ENCODE data around the gene OPHN1. TPM values are rescaled to one million over a fixed set of nuclear protein-coding genes. Genes with fewer than 3 reads are reported as not detected.
A peak's percentile ranks its signal among the peaks of the same experiment; 100 is the strongest.

Gene OPHN1
- total RNA-seq, 1 donor from 2014 or later = 10.9 TPM

- H3K4me3 Mint-ChIP-seq (ENCODE audit: unreplicated experiment) = no peak overlapping the region
- H3K4me1 Mint-ChIP-seq (ENCODE audit: unreplicated experiment) = no peaks in the 10 kb centered on the region
- no peak for DNase-seq (ENCODE audit: extremely low spot score, unreplicated experiment)
- no peak overlapping the region for H3K27ac Mint-ChIP-seq (ENCODE audit: unreplicated experiment)
- peaks cover 1% of the 10 kb centered on the region for H3K36me3 Mint-ChIP-seq (ENCODE audit: unreplicated experiment)
- no peaks in the 10 kb centered on the region for H3K27me3 Mint-ChIP-seq (ENCODE audit: unreplicated experiment)
- no peak for TF ChIP-seq CTCF (IDR thresholded peaks at IDR 0.05)
- peaks cover 10% of the 10 kb centered on the region for H3K9me3 Mint-ChIP-seq (ENCODE audit: unreplicated experiment)
These were observed 319.3 kb downstream of the OPHN1 start for GRCh38 chrX:68113837-68114572.

GRCh38 chrX:68112321-68112720, 321.0 kb downstream of the OPHN1 start:
- peaks cover 1% of the 10 kb centered on the region for H3K36me3 Mint-ChIP-seq (ENCODE audit: unreplicated experiment)
- H3K4me1 Mint-ChIP-seq (ENCODE audit: unreplicated experiment) = no peaks in the 10 kb centered on the region
- H3K27me3 Mint-ChIP-seq (ENCODE audit: unreplicated experiment) = no peaks in the 10 kb centered on the region
- no peak overlapping the region for H3K27ac Mint-ChIP-seq (ENCODE audit: unreplicated experiment)
- H3K4me3 Mint-ChIP-seq (ENCODE audit: unreplicated experiment) = no peak overlapping the region
- H3K9me3 Mint-ChIP-seq (ENCODE audit: unreplicated experiment) = peaks cover 10% of the 10 kb centered on the region
- no peak for TF ChIP-seq CTCF (IDR thresholded peaks at IDR 0.05)
- no peak for DNase-seq (ENCODE audit: extremely low spot score, unreplicated experiment)

GRCh38 chrX:68109162-68109561, 324.1 kb downstream of the OPHN1 start:
- Mint-ChIP-seq H3K36me3 (ENCODE audit: unreplicated experiment) (peaks cover 1% of the 10 kb centered on the region), H3K4me1 (ENCODE audit: unreplicated experiment) (no peaks in the 10 kb centered on the region), H3K27ac (ENCODE audit: unreplicated experiment) (no peak overlapping the region), H3K27me3 (ENCODE audit: unreplicated experiment) (no peaks in the 10 kb centered on the region), H3K4me3 (ENCODE audit: unreplicated experiment) (no peak overlapping the region), H3K9me3 (ENCODE audit: unreplicated experiment) (peaks cover 20% of the 10 kb centered on the region)
- TF ChIP-seq CTCF (IDR thresholded peaks at IDR 0.05) = no peak
- DNase-seq (ENCODE audit: extremely low spot score, unreplicated experiment) = no peak

GRCh38 chrX:68098431-68098830, 334.9 kb downstream of the OPHN1 start:
- H3K27me3 Mint-ChIP-seq (ENCODE audit: unreplicated experiment) = no peaks in the 10 kb centered on the region
- no peak for TF ChIP-seq CTCF (IDR thresholded peaks at IDR 0.05)
- DNase-seq (ENCODE audit: extremely low spot score, unreplicated experiment) = no peak
- peaks cover 21% of the 10 kb centered on the region for H3K9me3 Mint-ChIP-seq (ENCODE audit: unreplicated experiment)
- no peak overlapping the region for H3K4me3 Mint-ChIP-seq (ENCODE audit: unreplicated experiment)
- H3K27ac Mint-ChIP-seq (ENCODE audit: unreplicated experiment) = no peak overlapping the region
- H3K36me3 Mint-ChIP-seq (ENCODE audit: unreplicated experiment) = peaks cover 11% of the 10 kb centered on the region
- no peaks in the 10 kb centered on the region for H3K4me1 Mint-ChIP-seq (ENCODE audit: unreplicated experiment)

GRCh38 chrX:68090266-68090665, 343.0 kb downstream of the OPHN1 start:
- Mint-ChIP-seq H3K27me3 (ENCODE audit: unreplicated experiment) (no peaks in the 10 kb centered on the region), H3K36me3 (ENCODE audit: unreplicated experiment) (peaks cover 2% of the 10 kb centered on the region), H3K4me1 (ENCODE audit: unreplicated experiment) (no peaks in the 10 kb centered on the region), H3K4me3 (ENCODE audit: unreplicated experiment) (no peak overlapping the region), H3K27ac (ENCODE audit: unreplicated experiment) (no peak overlapping the region), H3K9me3 (ENCODE audit: unreplicated experiment) (peaks cover 3% of the 10 kb centered on the region)
- TF ChIP-seq CTCF (IDR thresholded peaks at IDR 0.05) = peak; percentile 27
- DNase-seq (ENCODE audit: extremely low spot score, unreplicated experiment) = no peak

Measured in osteocyte (in vitro differentiated cells).